Measurements from ENCODE around the gene STAC3.
A peak's percentile ranks its signal among the peaks of the same experiment; 100 is the strongest.

STAC3 gene

GRCh38 chr12:57229634-57230380 lies 21.2 kb downstream of the STAC3 start, which contains the start of gene SHMT2 (continued):
- TF ChIP-seq ATF2 (tag by site-specific recombination; IDR thresholded peaks at IDR 0.05; ENCODE audit: low read depth) (peak; percentile 53), ZNF335 (tag by site-specific recombination; conservative IDR thresholded peaks at IDR 0.05) (peak; percentile 89), ZBTB49 (tag by site-specific recombination; IDR thresholded peaks at IDR 0.05; ENCODE audit: low read depth) (no peak), ZXDB (tag by site-specific recombination; IDR thresholded peaks at IDR 0.05) (peak; percentile 33), ZNF692 (tag by site-specific recombination; IDR thresholded peaks at IDR 0.05) (peak; percentile 78), ZNF837 (tag by site-specific recombination; IDR thresholded peaks at IDR 0.05) (no peak), ZNF600 (tag by site-specific recombination; IDR thresholded peaks at IDR 0.05) (peak; percentile 16; the same call in 1 of the 2 replicates), ZSCAN30 (tag by site-specific recombination; IDR thresholded peaks at IDR 0.05) (peak; percentile 21; the same call in 1 of the 2 replicates), ZFP69B (tag by site-specific recombination; IDR thresholded peaks at IDR 0.05) (peak; percentile 55; the same call in 1 of the 2 replicates), SCRT1 (tag by site-specific recombination; IDR thresholded peaks at IDR 0.05; ENCODE audit: borderline replicate concordance) (no peak), ZBTB8A (tag by site-specific recombination; IDR thresholded peaks at IDR 0.05) (peak; percentile 47), ZNF626 (tag by site-specific recombination; IDR thresholded peaks at IDR 0.05) (no peak), ZNF292 (tag by site-specific recombination; IDR thresholded peaks at IDR 0.05; ENCODE audit: borderline replicate concordance, low read depth) (no peak), ZFP37 (tag by site-specific recombination; IDR thresholded peaks at IDR 0.05) (peak; percentile 26; the same call in 1 of the 2 replicates), PBX3 (CRISPR knock-in tag; IDR thresholded peaks at IDR 0.05) (no peak), REPIN1 (tag by site-specific recombination; IDR thresholded peaks at IDR 0.05; ENCODE audit: low read depth) (no peak), ZNF433 (tag by site-specific recombination; IDR thresholded peaks at IDR 0.05; ENCODE audit: low read depth) (no peak), HOXD13 (CRISPR knock-in tag; IDR thresholded peaks at IDR 0.05; ENCODE audit: borderline replicate concordance) (peak; percentile 95), ZFHX2 (tag by site-specific recombination; conservative IDR thresholded peaks at IDR 0.05) (peak; percentile 98), ZNF792 (tag by site-specific recombination; IDR thresholded peaks at IDR 0.05) (no peak), SP2 (tag by site-specific recombination; IDR thresholded peaks at IDR 0.05) (peak; percentile 45; the same call in 1 of the 2 replicates), ZNF558 (tag by site-specific recombination; IDR thresholded peaks at IDR 0.05) (0 out of 2 replicates have a peak, but pooled peaks have one; percentile 63), ZNF266 (tag by site-specific recombination; IDR thresholded peaks at IDR 0.05; ENCODE audit: low read depth) (no peak), ZNF548 (tag by site-specific recombination; IDR thresholded peaks at IDR 0.05) (no peak), ZIC2 (tag by site-specific recombination; IDR thresholded peaks at IDR 0.05) (peak; percentile 70), TRIM28 (IDR thresholded peaks at IDR 0.05; ENCODE audit: borderline replicate concordance, low read length) (0 out of 2 replicates have a peak, but pooled peaks have one; percentile 48), ZNF169 (tag by site-specific recombination; IDR thresholded peaks at IDR 0.05) (no peak), ZBTB20 (tag by site-specific recombination; IDR thresholded peaks at IDR 0.05) (peak; percentile 40; the same call in 1 of the 2 replicates), INSM2 (tag by site-specific recombination; IDR thresholded peaks at IDR 0.05) (no peak), ZBTB26 (tag by site-specific recombination; optimal IDR thresholded peaks at IDR 0.05) (peak; percentile 26)

Measured in HEK293 (cell line).